Measurements from ENCODE around the gene PCBD1.

PCBD1 gene

GRCh38 chr10:70880077-70880534 is 8.3 kb downstream of the PCBD1 start:
- H3K4me1 ChIP-seq (ENCODE audit: low read length) = no peaks in the 10 kb centered on the region
- H3K79me2 ChIP-seq (ENCODE audit: low read length) = no peaks in the 10 kb centered on the region
- peaks cover 5% of the 10 kb centered on the region for H3K36me3 ChIP-seq (replicated peaks; ENCODE audit: low read depth, low read length)

GRCh38 chr10:70879207-70879606 is 9.2 kb downstream of the PCBD1 start:
- TF ChIP-seq EZH2phosphoT487 (IDR thresholded peaks at IDR 0.05; ENCODE audit: low read depth) (no peak), CTCF (IDR thresholded peaks at IDR 0.05; ENCODE audit: low read depth, low read length) (no peak)
- Histone ChIP-seq H3K79me2 (ENCODE audit: low read length) (no peaks in the 10 kb centered on the region), H3K4me1 (ENCODE audit: low read length) (no peaks in the 10 kb centered on the region), H4K20me1 (ENCODE audit: insufficient read depth, low read length) (no peaks in the 10 kb centered on the region), H3K27ac (ENCODE audit: low read length) (no peak overlapping the region), H3K36me3 (replicated peaks; ENCODE audit: low read depth, low read length) (peaks cover 5% of the 10 kb centered on the region), H2AFZ (ENCODE audit: low read depth, low read length) (no peak overlapping the region), H3K27me3 (ENCODE audit: low read depth, low read length) (no peaks in the 10 kb centered on the region), H3K9ac (ENCODE audit: low read length) (no peak overlapping the region), H3K4me3 (ENCODE audit: low read length) (no peak overlapping the region), H3K4me2 (ENCODE audit: low read length) (no peak overlapping the region), H3K9me3 (ENCODE audit: insufficient read depth, low read length) (no peaks in the 10 kb centered on the region)

More at GRCh38 chr10:70880077-70880534, 8.3 kb downstream of the PCBD1 start:
- Histone ChIP-seq H3K27ac (ENCODE audit: low read length) (no peak overlapping the region), H3K9ac (ENCODE audit: low read length) (no peak overlapping the region), H2AFZ (ENCODE audit: low read depth, low read length) (no peak overlapping the region), H3K4me3 (ENCODE audit: low read length) (no peak overlapping the region), H3K4me2 (ENCODE audit: low read length) (no peak overlapping the region), H3K9me3 (ENCODE audit: insufficient read depth, low read length) (no peaks in the 10 kb centered on the region), H4K20me1 (ENCODE audit: insufficient read depth, low read length) (no peaks in the 10 kb centered on the region), H3K27me3 (ENCODE audit: low read depth, low read length) (no peaks in the 10 kb centered on the region)
- TF ChIP-seq EZH2phosphoT487 (IDR thresholded peaks at IDR 0.05; ENCODE audit: low read depth) (no peak), CTCF (IDR thresholded peaks at IDR 0.05; ENCODE audit: low read depth, low read length) (peak; percentile 77)

GRCh38 chr10:70874061-70874460 is 14.3 kb downstream of the PCBD1 start:
- no peaks in the 10 kb centered on the region for H3K36me3 ChIP-seq (replicated peaks; ENCODE audit: low read depth, low read length)
- H3K27ac ChIP-seq (ENCODE audit: low read length) = no peak overlapping the region
- no peak overlapping the region for H3K4me2 ChIP-seq (ENCODE audit: low read length)
- TF ChIP-seq CTCF (IDR thresholded peaks at IDR 0.05; ENCODE audit: low read depth, low read length) (no peak), EZH2phosphoT487 (IDR thresholded peaks at IDR 0.05; ENCODE audit: low read depth) (no peak)
- H3K4me1 ChIP-seq (ENCODE audit: low read length) = no peaks in the 10 kb centered on the region
- no peaks in the 10 kb centered on the region for H4K20me1 ChIP-seq (ENCODE audit: insufficient read depth, low read length)
- H3K4me3 ChIP-seq (ENCODE audit: low read length) = no peak overlapping the region
- no peak overlapping the region for H2AFZ ChIP-seq (ENCODE audit: low read depth, low read length)
- H3K79me2 ChIP-seq (ENCODE audit: low read length) = no peaks in the 10 kb centered on the region
- no peaks in the 10 kb centered on the region for H3K9me3 ChIP-seq (ENCODE audit: insufficient read depth, low read length)
- H3K9ac ChIP-seq (ENCODE audit: low read length) = no peak overlapping the region
- H3K27me3 ChIP-seq (ENCODE audit: low read depth, low read length) = no peaks in the 10 kb centered on the region

GRCh38 chr10:70872291-70872690 is 16.1 kb downstream of the PCBD1 start:
- Histone ChIP-seq H3K79me2 (ENCODE audit: low read length) (no peaks in the 10 kb centered on the region), H3K9me3 (ENCODE audit: insufficient read depth, low read length) (no peaks in the 10 kb centered on the region), H3K36me3 (replicated peaks; ENCODE audit: low read depth, low read length) (no peaks in the 10 kb centered on the region), H3K4me1 (ENCODE audit: low read length) (no peaks in the 10 kb centered on the region), H2AFZ (ENCODE audit: low read depth, low read length) (no peak overlapping the region), H3K4me2 (ENCODE audit: low read length) (no peak overlapping the region), H3K9ac (ENCODE audit: low read length) (no peak overlapping the region), H3K4me3 (ENCODE audit: low read length) (no peak overlapping the region), H3K27ac (ENCODE audit: low read length) (no peak overlapping the region), H3K27me3 (ENCODE audit: low read depth, low read length) (no peaks in the 10 kb centered on the region), H4K20me1 (ENCODE audit: insufficient read depth, low read length) (no peaks in the 10 kb centered on the region)
- TF ChIP-seq EZH2phosphoT487 (IDR thresholded peaks at IDR 0.05; ENCODE audit: low read depth) (no peak), CTCF (IDR thresholded peaks at IDR 0.05; ENCODE audit: low read depth, low read length) (no peak)
